HepG2 (cell line): ENCODE measurements around the gene NLGN3. TPM values are rescaled to one million over a fixed set of nuclear protein-coding genes. Genes with fewer than 3 reads are reported as not detected.

Experiments
- ATAC-seq: fragments of 200-7000 bp; cut with Tn5 transposase; 3 replicates; pipeline ENCODE4 v1.9.1; 2020; ENCODE audit warnings: mild to moderate bottlenecking, moderate library complexity
- BruUV-seq: library from RNA; stranded (reverse); fragments of 400-500 nt; replicated peaks from 2 replicates; lab custom pipeline; 2021; lab: Mats Ljungman, UMichigan
- CTCF ChIA-PET: fragments of 300-600 bp; formaldehyde crosslinking; extraction: SDS; loops from one replicate; lab custom pipeline; 2021; ENCODE audit warnings: low total read pairs, inconsistent platforms, low intra/inter-chr PET ratio; lab: Yijun Ruan, JAX
- POLR2A ChIA-PET: fragments of 350-600 bp; sonication (Branson Sonifier 250); formaldehyde crosslinking; loops from one replicate; lab custom pipeline; 2020; ENCODE audit warnings: antibody characterized with exemption, inconsistent platforms; lab: Yijun Ruan, JAX
- DNase-seq: peaks from one replicate; pipeline ENCODE4 v3.0.0-alpha.2; 2015; ENCODE audit warnings: low spot score
- FAIRE-seq: peaks from 3 replicates; lab custom pipeline; 2011; peaks lifted over from hg19 to GRCh38; lab: Jason Lieb, UNC
- H2AFZ ChIP-seq: one replicate; pipeline ENCODE4 v1.6.1; 2011; ENCODE audit warnings: low read length, inconsistent platforms
- H3K27ac ChIP-seq: fragments of 300-600 bp; 3 replicates; pipeline ENCODE4 v1.8.0; 2011; ENCODE audit warnings: mixed run types, mild to moderate bottlenecking, mixed read lengths, low read length, inconsistent platforms; ENCODE audit not compliant: insufficient read depth; ENCODE audit errors: extremely low read length
- H3K27me3 ChIP-seq, 2 experiments: fragments of 200-600 bp in 1 of 2; 2 replicates in 1 of 2; 3 replicates in 1 of 2; pipeline versions ENCODE4 v1.6.0 to v1.8.0; 2011; ENCODE audit warnings: low read length in 2 of 2, mild to moderate bottlenecking in 2 of 2, moderate library complexity in 2 of 2, inconsistent platforms in 1 of 2; ENCODE audit not compliant: insufficient read depth in 2 of 2, control insufficient read depth in 1 of 2
- H3K36me3 ChIP-seq, 2 experiments: fragments of 200-600 bp in 1 of 2; replicated peaks in 1 of 2; 2 replicates in 1 of 2; 3 replicates in 1 of 2; pipeline versions ENCODE4 v1.5.1 to v1.8.0; 2011; ENCODE audit warnings: low read length in 2 of 2, inconsistent platforms in 1 of 2; ENCODE audit not compliant: insufficient read depth in 2 of 2, control insufficient read depth in 1 of 2
- H3K4me1 ChIP-seq: 2 replicates; pipeline ENCODE4 v1.5.1; 2012; ENCODE audit warnings: low read length, inconsistent platforms; ENCODE audit not compliant: insufficient read depth
- H3K4me2 ChIP-seq: 2 replicates; pipeline ENCODE4 v1.6.0; 2011; ENCODE audit warnings: low read depth, low read length, inconsistent platforms
- H3K4me3 ChIP-seq, 3 experiments: fragments of 200-600 bp in 1 of 3; sonication (generic), shearing (Covaris generic) in 1 of 3; replicated peaks in 1 of 3; 2 replicates each; pipeline ENCODE4 v1.5.1; 2011 to 2016; ENCODE audit warnings: low read length in 3 of 3, inconsistent platforms in 2 of 3, low read depth in 2 of 3, mild to moderate bottlenecking in 2 of 3, control low read depth in 1 of 3, mixed read lengths in 1 of 3; ENCODE audit not compliant: insufficient read depth in 1 of 3
- H3K79me2 ChIP-seq: one replicate; pipeline ENCODE4 v1.6.1; 2011; ENCODE audit warnings: low read length, inconsistent platforms; ENCODE audit not compliant: insufficient read depth
- H3K9ac ChIP-seq: 2 replicates; pipeline ENCODE4 v1.6.0; 2011; ENCODE audit warnings: mild to moderate bottlenecking, low read depth, low read length, inconsistent platforms; ENCODE audit not compliant: insufficient read depth
- H3K9me3 ChIP-seq: 2 replicates; pipeline ENCODE4 v1.5.1; 2012; ENCODE audit warnings: mild to moderate bottlenecking, low read length
- H4K20me1 ChIP-seq: 2 replicates; pipeline ENCODE4 v1.6.0; 2011; ENCODE audit warnings: inconsistent platforms, mild to moderate bottlenecking, low read length, moderate library complexity; ENCODE audit not compliant: insufficient read depth
- HDAC2 ChIP-seq: sonication (generic); formaldehyde crosslinking; IDR thresholded peaks from 2 replicates; pipeline ENCODE4 v1.4.0; 2020; ENCODE audit warnings: missing genetic modification reagents
- KLF16 ChIP-seq, 2 experiments: sonication (generic) in 1 of 2; formaldehyde crosslinking in 1 of 2; IDR thresholded peaks; 2 replicates each; pipeline versions ENCODE4 v1.6.1 to v1.8.0; 2016 to 2023; ENCODE audit warnings: missing genetic modification reagents in 2 of 2, missing compliant biosample characterization in 1 of 2
- NFE2 ChIP-seq: sonication (generic); formaldehyde crosslinking; IDR thresholded peaks from 2 replicates; pipeline ENCODE4 v1.4.0; 2020; ENCODE audit warnings: missing genetic modification reagents
- NFYC ChIP-seq: IDR thresholded peaks from 2 replicates; pipeline ENCODE4 v1.6.1; 2016; ENCODE audit warnings: missing genetic modification reagents, missing compliant biosample characterization
- ZKSCAN1 ChIP-seq: fragments of 150-350 bp; IDR thresholded peaks from 2 replicates; pipeline ENCODE4 v1.6.1; 2014; ENCODE audit warnings: low read length
- ZMYM2 ChIP-seq: sonication (generic); formaldehyde crosslinking; IDR thresholded peaks from 2 replicates; pipeline ENCODE4 v1.8.0; 2022; ENCODE audit warnings: mild to moderate bottlenecking, missing genetic modification reagents
- ZNF180 ChIP-seq: sonication (generic); formaldehyde crosslinking; IDR thresholded peaks from 2 replicates; pipeline ENCODE4 v1.4.0; 2020; ENCODE audit warnings: low read depth, missing genetic modification reagents, borderline replicate concordance
- ZNF431 ChIP-seq: sonication (generic); formaldehyde crosslinking; IDR thresholded peaks from 2 replicates; pipeline ENCODE4 v1.9.0; 2022; ENCODE audit warnings: missing genetic modification reagents, low read depth, mild to moderate bottlenecking, borderline replicate concordance
- WGBS: methylation state at CpG from one replicate; pipeline ENCODE4 v1.1.6; 2017; ENCODE audit warnings: low lambda C conversion rate; 5-methylcytosine and 5-hydroxymethylcytosine counted together
- in situ Hi-C: cut with HindIII; loops from 2 replicates; pipeline ENCODE4 v1.10.0; 2017; ENCODE audit warnings: low pct_unique_long_range_greater_than_20kb; ENCODE audit not compliant: extremely low pct_ligation_motif_present
- intact Hi-C: fragments of 100-400 bp; cut with micrococcal nuclease; formaldehyde crosslinking; loops from one replicate; pipeline ENCODE4 v1.10.0; 2022; ENCODE audit not compliant: unreplicated experiment
- polyA plus RNA-seq, 8 experiments: library from polyadenylated mRNA; depleted of rRNA in 3 of 8; stranded (reverse) in 7 of 8; unstranded in 1 of 8; fragments of >200 nt; fragmentation: Illumina TruSeq in 4 of 8; extraction: Trizol in 4 of 8; gene quantifications; 2 replicates each; pipeline versions ENCODE4 v1.2.1 to v1.2.3, GENCODE V29; 2011 to 2016; ENCODE audit warnings: low read depth in 4 of 8, missing spikeins in 1 of 8, mixed read lengths in 1 of 8; ENCODE audit not compliant: insufficient read depth in 1 of 8
- total RNA-seq, 5 experiments: library from RNA; depleted of rRNA; stranded (reverse); fragments of >200 nt; fragmentation: Illumina TruSeq; extraction: Trizol; gene quantifications; 2 replicates each; pipeline ENCODE4 v1.2.3, GENCODE V29; 2016; ENCODE audit warnings: low read depth in 1 of 5
- TF ChIP-seq, protein P1 (sequence below), 2 experiments: sonication (generic) in 1 of 2; formaldehyde crosslinking in 1 of 2; IDR thresholded peaks; 2 replicates each; pipeline versions ENCODE4 v1.4.0 to v1.6.1; 2016 to 2020; ENCODE audit warnings: borderline replicate concordance in 1 of 2, low read depth in 1 of 2, mild to moderate bottlenecking in 1 of 2, missing genetic modification reagents in 1 of 2

Gene NLGN3
- total and polyA plus RNA-seq, 2 of the 13 experiments (the other 11 are each of a cell fraction or from before 2014, with no cell fraction given): 0.04 to 0.16 TPM

DNA sequence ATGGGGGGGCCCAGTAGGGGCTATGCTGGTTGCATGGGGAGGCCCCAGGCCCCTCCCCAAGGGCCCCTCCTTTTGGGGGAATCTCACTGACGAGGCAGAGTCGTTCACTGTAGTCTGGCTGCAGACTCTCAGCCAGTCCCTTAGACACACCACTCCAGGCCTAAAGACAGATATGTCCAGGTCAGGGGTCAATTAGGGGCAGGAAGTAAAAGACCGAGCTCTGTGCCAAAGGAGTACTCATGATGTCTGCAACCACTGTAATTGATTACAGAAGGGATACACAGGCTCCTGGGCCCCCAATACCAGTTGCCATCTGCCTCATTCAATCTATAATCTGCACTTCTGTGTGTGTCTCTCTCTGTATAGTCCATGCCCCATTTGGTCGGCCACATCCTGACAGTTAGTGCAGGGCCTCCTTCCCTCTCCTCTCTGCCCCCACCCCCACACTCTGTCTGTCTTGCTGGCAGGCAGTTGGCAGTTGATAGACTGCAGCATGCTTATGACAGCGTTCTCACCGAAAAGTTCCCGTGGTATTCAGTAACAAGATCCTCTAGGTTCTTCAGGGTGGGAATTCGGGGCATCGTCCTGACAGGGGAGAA is 36.8 kb upstream of the NLGN3 start (continued):
- TF ChIP-seq, protein P1, sequence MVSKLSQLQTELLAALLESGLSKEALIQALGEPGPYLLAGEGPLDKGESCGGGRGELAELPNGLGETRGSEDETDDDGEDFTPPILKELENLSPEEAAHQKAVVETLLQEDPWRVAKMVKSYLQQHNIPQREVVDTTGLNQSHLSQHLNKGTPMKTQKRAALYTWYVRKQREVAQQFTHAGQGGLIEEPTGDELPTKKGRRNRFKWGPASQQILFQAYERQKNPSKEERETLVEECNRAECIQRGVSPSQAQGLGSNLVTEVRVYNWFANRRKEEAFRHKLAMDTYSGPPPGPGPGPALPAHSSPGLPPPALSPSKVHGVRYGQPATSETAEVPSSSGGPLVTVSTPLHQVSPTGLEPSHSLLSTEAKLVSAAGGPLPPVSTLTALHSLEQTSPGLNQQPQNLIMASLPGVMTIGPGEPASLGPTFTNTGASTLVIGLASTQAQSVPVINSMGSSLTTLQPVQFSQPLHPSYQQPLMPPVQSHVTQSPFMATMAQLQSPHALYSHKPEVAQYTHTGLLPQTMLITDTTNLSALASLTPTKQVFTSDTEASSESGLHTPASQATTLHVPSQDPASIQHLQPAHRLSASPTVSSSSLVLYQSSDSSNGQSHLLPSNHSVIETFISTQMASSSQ (IDR thresholded peaks at IDR 0.05; ENCODE audit: low read depth): no peak
- TF ChIP-seq, protein P1 (CRISPR knock-in tag; IDR thresholded peaks at IDR 0.05; ENCODE audit: borderline replicate concordance): no peak
- no peak for TF ChIP-seq NFYC (CRISPR knock-in tag)
- TF ChIP-seq ZNF431 (CRISPR knock-in tag): no peak

DNA sequence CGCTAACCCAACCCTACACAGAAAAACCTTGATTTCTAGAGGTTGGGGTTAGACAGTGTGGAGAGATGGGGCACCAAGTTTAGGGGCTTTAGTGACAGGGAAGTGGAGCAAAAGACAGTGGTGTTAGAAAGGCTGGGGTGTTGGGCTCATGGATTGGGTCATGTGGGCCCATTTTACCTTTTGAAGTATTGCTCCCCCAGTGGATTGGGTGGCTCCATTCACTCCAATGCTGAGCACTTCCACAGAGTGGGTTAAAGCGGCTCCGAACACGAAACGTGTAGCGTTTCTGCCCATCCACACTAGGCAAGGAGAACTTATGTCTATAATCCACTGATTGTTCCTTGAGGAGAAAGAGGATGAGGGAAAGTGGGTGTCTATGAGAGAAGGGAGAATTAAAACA is 35.6 kb upstream of the NLGN3 start:
- CTCF ChIA-PET: no interaction called here
- no TSS peak for BruUV-seq
- H3K79me2 ChIP-seq: no peaks in the 10 kb centered on the region
- ATAC-seq: no peak
- no peaks in the 10 kb centered on the region for H3K36me3 ChIP-seq
- in situ Hi-C loops (no loop called here), intact Hi-C loops (no loop called here)
- no peaks in the 10 kb centered on the region for H3K9me3 ChIP-seq
- H3K4me2 ChIP-seq: no peak overlapping the region
- no peak overlapping the region for H3K4me3 ChIP-seq
- no peak overlapping the region for H3K27ac ChIP-seq
- no peaks in the 10 kb centered on the region for H3K27me3 ChIP-seq
- POLR2A ChIA-PET: no interaction called here
- H3K4me1 ChIP-seq: peaks cover 8% of the 10 kb centered on the region
- WGBS: 94% methylated on average over 6 of the region's 6 CpGs
- no peak overlapping the region for H2AFZ ChIP-seq
- H3K9ac ChIP-seq: no peak overlapping the region
- no peaks in the 10 kb centered on the region for H4K20me1 ChIP-seq
- TF ChIP-seq ZKSCAN1 (no peak), KLF16 (CRISPR knock-in tag; IDR thresholded peaks at IDR 0.05) (no peak), ZMYM2 (CRISPR knock-in tag) (no peak), NFE2 (CRISPR knock-in tag) (no peak), HDAC2 (no peak), ZNF180 (CRISPR knock-in tag) (no peak)
- TF ChIP-seq, all 625 proteins: peak for 0
- FAIRE-seq (no peak), DNase-seq (no peak)
